Putamen (tissue), 1 donor: Measurements from ENCODE around the gene CHRNB1.

Experiments used
- DNase-seq: peaks from one replicate; pipeline ENCODE4 v3.0.0-alpha.2; 2016; ENCODE audit warnings: low spot score

Gene CHRNB1

DNA sequence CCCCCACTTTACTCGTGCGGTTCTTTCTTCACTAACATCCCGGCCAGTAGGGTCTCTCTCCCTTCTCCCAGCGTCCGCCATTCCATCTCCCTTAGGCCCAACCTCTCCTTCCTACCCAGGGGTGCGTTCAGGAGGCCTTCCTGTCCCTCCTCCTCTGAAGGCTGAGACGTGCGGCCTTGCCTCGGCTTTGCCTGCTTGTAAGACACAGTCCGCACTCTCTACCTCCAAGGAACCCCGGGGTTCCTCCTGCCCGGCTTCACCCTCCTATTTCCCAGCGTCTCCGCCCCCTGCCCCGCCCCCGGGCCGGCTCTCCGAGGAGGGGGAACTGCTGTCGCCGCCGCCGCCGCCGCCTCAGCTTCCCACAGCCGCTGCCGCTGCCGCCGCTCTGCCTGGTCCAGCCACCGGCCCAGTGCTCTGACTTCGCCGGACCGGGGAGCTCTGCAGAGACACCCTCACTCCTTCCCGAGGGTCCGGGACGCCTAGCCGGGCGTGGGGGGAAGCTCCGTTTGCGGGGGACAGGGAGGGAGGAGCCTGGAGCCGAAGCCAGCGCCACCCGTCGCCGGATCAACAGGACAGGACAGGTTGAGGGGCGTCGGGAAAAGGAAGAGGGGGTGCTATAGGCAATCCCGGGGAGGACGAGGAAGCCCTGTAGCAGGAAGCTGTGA is 6.8 kb upstream of the CHRNB1 start:
- DNase-seq = no peak

DNA sequence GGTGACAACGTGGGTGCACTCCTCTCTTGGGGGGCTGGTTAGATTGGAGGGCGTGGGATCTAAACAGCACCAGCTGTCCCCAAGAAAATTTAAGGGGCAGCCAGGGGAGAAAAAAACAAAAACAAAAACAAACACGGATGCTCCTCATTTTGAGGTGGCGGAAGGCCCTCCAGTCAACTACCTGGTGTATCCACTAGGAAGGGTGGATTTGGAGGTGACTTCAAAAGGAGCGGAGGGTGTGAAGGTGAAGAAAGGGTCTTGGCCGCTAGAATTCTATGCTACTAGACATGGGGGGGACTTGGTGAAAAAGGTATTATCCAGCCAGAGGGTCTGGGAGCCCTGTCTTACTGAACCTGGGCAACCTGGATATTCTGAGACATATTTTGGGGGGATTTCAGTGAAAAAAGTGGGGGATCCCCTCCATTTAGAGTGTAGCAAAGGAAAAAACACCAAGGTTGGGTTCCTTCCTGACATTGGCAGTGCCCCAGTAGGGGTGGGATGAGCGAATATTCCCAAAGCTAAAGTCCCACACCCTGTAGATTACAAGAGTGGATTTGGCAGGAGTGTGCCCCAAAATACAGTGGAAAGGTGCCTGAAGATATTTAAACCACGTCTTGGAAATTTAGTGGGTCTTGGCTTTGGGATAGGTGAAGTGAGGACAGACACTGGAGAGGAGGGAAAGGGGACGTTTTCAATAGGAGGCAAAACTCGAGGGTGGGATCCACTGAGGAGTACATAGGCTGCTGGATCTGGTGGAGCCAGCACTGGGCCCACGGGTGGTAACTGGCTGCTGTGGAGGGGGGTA is 6.0 kb upstream of the CHRNB1 start:
- no peak for DNase-seq

GRCh38 chr17:7439462-7440112 is 5.3 kb upstream of the CHRNB1 start, which contains the start of gene FGF11:
Gene FGF11, plus strand, starts transcription at chr17:7439512. Its CDS starts 109 bp downstream, at chr17:7439621.
- DNase-seq = no peak

- DNase-seq = no peak
Measured at GRCh38 chr17:7440113-7440833, 4.6 kb upstream of the CHRNB1 start.

- no peak for DNase-seq
Measured at GRCh38 chr17:7440834-7441195, 4.0 kb upstream of the CHRNB1 start.

GRCh38 chr17:7441266-7441665 is 3.6 kb upstream of the CHRNB1 start:
- DNase-seq = no peak

- no peak for DNase-seq
Measured at GRCh38 chr17:7442142-7442541, 2.7 kb upstream of the CHRNB1 start.

DNA sequence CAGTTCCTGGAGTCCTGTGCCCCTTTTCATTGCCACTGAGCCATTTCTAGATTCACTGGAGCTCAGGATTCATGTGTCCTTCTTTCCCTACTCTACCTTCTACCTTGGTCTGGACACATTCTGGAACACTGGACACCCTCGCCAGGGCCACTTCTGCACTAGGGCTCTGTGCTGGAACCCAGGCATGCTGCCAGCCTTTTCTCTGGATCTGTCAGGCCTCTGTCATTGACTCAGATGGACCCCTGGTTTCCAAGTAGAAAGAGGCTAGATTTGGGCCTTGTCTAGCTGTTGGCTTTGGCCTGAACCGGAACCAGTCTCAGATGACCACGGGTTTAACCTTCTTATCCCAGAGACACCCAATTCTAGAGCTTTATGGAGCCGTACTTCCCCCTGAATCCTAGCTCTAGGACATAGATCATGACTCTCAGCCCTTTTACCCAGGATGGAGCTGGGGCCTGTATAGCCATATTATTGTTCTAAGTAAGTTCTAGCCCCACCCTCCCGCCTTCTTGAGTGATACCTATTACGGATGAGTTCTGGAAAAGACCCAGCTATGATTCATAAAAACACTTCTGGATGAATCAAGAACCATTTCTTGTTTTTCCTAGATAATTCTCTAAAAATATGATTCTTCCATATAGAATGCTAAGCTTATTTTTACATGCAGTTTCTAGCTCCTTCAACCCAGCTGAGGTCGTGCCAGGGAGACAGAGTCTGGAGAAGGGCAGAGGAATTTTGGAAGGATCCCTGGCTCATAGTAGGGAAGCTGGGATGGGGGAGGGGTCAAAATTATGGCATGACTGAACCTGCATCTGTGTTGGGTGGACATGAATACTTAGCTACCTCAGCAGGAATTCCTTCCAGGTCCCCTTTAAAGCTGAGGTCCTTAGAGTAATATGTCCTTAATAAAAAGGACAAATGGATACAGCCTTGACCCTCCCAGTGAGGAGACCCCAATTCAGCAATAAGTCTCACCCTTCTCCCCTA is 1.1 kb upstream of the CHRNB1 start:
- no peak for DNase-seq

GRCh38 chr17:7445619-7445968 is 733 bp downstream of the CHRNB1 start:
- DNase-seq = no peak

DNA sequence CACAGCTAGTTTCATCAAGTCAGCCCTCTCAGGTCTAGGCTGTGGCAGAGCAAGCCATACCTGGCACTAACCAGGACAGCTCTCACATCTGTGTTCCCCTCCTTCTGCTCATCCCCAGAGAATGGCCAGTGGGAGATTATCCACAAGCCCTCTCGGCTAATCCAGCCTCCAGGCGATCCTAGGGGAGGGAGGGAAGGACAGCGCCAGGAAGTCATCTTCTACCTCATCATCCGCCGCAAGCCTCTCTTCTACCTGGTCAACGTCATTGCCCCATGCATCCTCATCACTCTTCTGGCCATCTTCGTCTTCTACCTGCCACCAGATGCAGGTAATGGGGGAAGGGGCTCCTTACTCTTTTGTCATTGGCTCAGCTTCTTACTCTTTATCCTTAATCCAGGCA is 3.6 kb downstream of the CHRNB1 start:
- no peak for DNase-seq

- no peak for DNase-seq
Measured at GRCh38 chr17:7459961-7460545, 15.2 kb downstream of the CHRNB1 start.

DNA sequence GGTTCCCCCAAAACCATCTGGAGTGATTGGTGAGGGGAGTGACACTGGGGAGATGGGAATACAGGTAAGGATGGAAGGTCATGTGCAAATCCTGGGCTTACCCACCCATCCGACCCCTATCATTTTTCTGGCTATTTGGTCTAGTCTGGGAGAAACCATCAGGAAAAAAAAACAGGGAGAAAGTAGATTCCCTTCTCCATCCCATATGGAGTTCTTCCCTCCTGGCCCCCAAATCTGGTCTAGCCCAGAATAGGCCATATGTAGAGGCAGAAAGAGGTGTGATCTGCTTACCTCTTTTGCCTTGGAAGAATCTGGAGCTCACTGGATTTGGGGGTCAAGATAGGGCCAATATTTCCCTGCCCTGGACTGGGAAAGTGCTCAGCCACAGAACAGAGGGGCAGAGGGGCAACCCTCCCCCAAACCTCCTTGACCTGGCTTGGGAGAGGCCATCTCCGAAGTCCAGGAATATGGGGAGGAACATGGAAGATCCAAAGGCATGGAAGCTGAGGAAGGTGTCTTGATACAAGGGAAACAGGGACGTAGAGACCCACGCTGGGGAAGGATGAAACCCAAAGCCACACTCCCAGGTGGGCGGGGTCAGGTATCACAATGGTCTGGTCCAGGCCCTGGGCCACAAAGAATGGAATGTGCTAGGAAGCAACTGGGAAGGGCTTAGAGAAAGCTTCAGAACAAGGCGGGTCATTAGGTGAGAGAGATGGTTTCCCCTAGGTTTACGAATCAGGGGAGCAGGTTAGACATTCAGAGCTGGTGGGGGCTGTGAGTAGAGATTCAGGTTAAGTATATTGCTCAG is 16.2 kb downstream of the CHRNB1 start:
- no peak for DNase-seq

GRCh38 chr17:7462474-7463371 is 17.9 kb downstream of the CHRNB1 start:
- no peak for DNase-seq

DNA sequence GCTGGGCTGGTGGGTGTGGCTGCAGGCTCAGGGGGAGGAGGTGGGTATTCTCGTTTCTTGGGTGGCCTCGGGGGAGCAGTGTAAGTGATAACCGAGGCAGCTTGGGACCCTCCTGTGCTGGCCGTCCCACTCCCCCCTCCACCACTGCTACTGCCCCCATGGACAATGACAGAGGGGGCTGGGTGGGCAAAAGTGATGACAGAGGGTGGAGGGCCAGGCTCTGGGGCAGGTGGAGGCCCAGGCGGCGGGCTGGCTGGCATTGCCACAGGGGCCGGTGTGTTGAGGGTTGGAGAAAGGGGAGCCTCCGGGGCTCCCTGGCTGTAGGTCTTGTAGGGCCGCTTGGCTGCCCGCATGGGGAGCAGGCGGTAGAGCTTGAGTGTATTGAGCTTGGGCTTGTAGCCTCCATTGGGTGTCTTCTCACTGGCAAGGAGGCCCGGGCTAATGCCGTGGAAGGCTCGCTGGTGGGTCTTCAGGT is 18.5 kb downstream of the CHRNB1 start:
- DNase-seq = no peak

DNA sequence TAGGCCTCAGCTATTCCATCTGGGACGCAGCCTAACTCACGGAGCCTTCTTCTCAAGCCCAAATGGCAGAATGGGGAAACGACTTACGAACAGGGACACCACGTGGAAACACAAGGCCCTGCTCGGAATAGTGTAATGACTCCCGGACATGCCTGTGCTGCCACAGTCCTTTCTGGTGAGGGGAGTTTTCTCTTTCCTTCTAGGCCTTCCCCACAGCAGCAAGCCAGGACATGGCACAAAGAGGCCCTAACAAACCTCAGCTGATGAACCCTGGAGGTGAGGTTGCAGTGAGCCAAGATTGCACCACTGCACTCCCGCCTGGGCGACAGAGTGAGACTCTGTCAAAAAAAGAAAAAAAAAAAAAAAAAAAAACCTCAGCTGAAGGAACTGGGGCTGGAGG is 19.2 kb downstream of the CHRNB1 start:
- DNase-seq = no peak

DNA sequence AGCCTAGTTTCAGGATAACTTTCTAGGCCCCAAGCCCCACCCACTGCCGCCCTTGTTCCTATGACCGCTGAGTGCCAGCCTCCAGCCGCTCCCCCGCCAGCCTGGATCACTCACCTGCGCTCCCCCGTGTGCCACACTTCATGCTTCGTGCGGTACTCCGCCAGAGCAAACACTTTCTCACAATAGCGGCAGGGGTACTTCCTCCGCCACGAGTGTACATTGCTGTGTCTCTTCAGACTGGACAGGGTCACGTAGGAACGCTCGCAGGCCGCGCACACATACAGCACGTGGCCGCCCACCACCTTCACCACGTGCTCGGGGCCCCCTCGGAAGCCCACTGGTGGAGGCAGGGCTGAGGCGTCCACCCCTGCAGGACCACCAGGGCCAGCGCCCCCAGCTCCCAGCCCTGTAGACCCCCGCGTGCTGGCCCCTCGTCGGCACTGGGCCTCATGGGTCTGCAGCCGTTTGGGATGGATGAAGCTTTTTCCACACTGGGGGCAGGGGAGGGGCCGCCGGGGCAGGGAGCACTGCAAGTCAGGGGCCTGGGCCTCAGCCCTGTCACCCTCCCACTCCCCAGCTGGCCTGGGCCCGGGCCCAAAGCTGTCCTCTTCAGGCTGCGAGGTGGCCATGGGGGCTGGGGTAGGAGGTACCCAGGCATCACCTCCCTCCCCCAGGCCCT is 20.9 kb downstream of the CHRNB1 start:
- DNase-seq = no peak

- DNase-seq = no peak
Measured at GRCh38 chr17:7466318-7466638, 21.4 kb downstream of the CHRNB1 start.

DNA sequence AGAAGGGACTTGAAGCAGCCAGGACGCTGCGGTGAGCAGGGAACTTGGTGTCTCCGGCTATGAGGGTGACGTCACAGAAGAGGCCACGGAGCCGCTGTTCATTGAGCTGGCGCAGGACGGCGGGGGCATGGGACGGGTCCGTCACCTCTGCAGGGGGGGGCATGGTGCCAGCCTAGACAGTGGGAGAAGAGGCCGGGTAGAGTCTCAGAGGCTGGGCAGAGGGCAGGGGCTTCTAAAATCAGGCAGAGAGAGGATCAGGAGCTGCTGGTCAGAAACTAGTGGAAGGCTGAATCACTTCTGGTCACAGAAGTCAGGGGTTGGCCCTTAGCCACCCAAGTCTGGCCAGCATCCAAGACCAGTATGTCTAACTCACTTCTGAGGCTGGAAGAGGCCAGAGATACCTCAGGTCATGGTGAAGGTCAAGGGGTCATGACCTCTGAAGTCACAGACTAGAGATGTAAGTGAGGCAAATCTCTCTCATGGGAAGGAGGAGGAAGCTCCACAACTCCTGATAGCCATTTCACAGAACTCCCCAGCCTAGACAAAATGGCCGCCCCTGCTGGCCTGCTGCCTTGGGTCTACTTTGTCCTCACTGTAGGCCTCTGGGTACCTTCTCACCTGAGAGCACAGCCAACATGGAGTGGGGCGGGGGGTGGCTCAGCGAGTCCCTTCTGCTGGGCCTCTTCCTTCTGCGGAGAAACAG is 21.9 kb downstream of the CHRNB1 start:
- no peak for DNase-seq
